ENCODE data around the gene LIPC. TPM values are rescaled to one million over a fixed set of nuclear protein-coding genes. Genes with fewer than 3 reads are reported as not detected.
"Not testable (repeated sequence)": the region's sequence is repeated elsewhere in the genome, so short reads cannot be mapped to it uniquely, and the experiment has no call there.

Gene LIPC
- total and polyA plus RNA-seq, 2 of the 4 experiments (the other 2 are of a cell fraction) = 0.07 TPM; not detected in 1

DNA sequence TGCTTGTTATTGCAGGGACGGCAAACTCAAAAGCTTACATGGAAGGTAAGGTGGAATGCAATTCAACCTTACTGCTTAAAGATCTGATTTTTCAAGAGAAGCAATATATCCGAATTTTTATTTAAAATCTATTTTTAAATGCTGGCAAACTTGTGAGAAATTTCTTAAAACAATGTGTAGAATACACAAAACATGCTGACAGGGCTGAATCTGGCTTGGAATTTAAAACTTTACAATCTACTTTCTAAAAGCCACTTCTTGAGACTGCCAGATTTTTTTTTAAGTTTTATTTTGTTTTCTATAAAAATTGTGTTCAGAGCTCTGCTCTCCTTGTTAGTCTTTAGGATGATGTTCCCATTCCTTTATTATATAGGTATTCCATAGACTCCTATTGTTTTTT, 171.0 kb downstream of the LIPC start:
- Histone ChIP-seq H3K79me1 (ENCODE audit: low read depth in 1 of 2, low read length in 2 of 2) (peaks cover 21 to 37% of the 10 kb centered on the region in 2 experiments), H2BK20ac (ENCODE audit: low read depth, low read length) (no peak overlapping the region), H2BK120ac (ENCODE audit: low read depth, low read length) (no peak overlapping the region), H3K4me3 (ENCODE audit: insufficient read depth, low read depth, low read length) (no peak overlapping the region), H2AK5ac (ENCODE audit: low read depth, low read length) (no peak overlapping the region), H3K56ac (ENCODE audit: extremely low read depth, insufficient read depth, low read length) (no peak overlapping the region), H4K5ac (ENCODE audit: low read depth, low read length) (no peak overlapping the region), H4K91ac (ENCODE audit: insufficient read depth, low read depth, low read length) (no peak overlapping the region), H3K4ac (ENCODE audit: low read depth, low read length) (no peak overlapping the region), H2AFZ (replicated peaks; ENCODE audit: low read length, poor library complexity) (no peak overlapping the region), H3K4me1 (ENCODE audit: control insufficient read depth, insufficient read depth, low read length) (peaks cover 3% of the 10 kb centered on the region), H3K9me3 (ENCODE audit: control insufficient read depth, insufficient read depth, low read length) (no peaks in the 10 kb centered on the region), H3K14ac (replicated peaks; ENCODE audit: low read depth, low read length) (no peak overlapping the region), H3K4me2 (ENCODE audit: low read depth, low read length) (no peak overlapping the region), H3K9ac (ENCODE audit: low read depth, low read length) (no peak overlapping the region), H3K36me3 (ENCODE audit: control insufficient read depth, insufficient read depth, low read length) (peaks cover 9% of the 10 kb centered on the region), H3K27me3 (ENCODE audit: control insufficient read depth, insufficient read depth, low read length) (no peaks in the 10 kb centered on the region), H3K27ac (ENCODE audit: insufficient read depth, low read length) (no peak overlapping the region), H3K23ac (ENCODE audit: low read depth, low read length) (no peak overlapping the region), H2AK9ac (replicated peaks; ENCODE audit: low read depth, low read length, poor library complexity) (no peak overlapping the region), H4K20me1 (ENCODE audit: insufficient read depth, low read length) (no peaks in the 10 kb centered on the region), H2BK5ac (ENCODE audit: low read depth, low read length, poor library complexity, severe bottlenecking) (no peak overlapping the region), H2BK15ac (ENCODE audit: low read depth, low read length) (no peak overlapping the region), H3K9me1 (ENCODE audit: insufficient read depth, low read length) (no peaks in the 10 kb centered on the region; the same call in 1 of the 2 replicates), H4K8ac (ENCODE audit: low read depth in 2 of 2, low read length in 2 of 2) (no peak overlapping the region), H3K18ac (ENCODE audit: low read depth, low read length) (no peak overlapping the region)
- ChIA-PET POLR2A (ENCODE audit: unreplicated experiment) (no interaction called here), CTCF (interaction anchor here (0.6 kb wide), 1 partner anchor 134 kb away, joined by 3 read pairs; no protein-coding TSS in a partner anchor)
- no CpG with 5 or more reads among the region's 2 CpGs for WGBS, 2 experiments (ENCODE audit: extremely low coverage in 2 of 2, insufficient read length in 1 of 2)
- intact Hi-C loops (cut with micrococcal nuclease) (no loop called here), dilution Hi-C loops (cut with HindIII; ENCODE audit: low sequenced_read_pairs, unreplicated experiment) (no loop called here), in situ Hi-C loops (cut with MboI; ENCODE audit: low sequenced_read_pairs) (no loop called here)
- TF ChIP-seq, protein P1, sequence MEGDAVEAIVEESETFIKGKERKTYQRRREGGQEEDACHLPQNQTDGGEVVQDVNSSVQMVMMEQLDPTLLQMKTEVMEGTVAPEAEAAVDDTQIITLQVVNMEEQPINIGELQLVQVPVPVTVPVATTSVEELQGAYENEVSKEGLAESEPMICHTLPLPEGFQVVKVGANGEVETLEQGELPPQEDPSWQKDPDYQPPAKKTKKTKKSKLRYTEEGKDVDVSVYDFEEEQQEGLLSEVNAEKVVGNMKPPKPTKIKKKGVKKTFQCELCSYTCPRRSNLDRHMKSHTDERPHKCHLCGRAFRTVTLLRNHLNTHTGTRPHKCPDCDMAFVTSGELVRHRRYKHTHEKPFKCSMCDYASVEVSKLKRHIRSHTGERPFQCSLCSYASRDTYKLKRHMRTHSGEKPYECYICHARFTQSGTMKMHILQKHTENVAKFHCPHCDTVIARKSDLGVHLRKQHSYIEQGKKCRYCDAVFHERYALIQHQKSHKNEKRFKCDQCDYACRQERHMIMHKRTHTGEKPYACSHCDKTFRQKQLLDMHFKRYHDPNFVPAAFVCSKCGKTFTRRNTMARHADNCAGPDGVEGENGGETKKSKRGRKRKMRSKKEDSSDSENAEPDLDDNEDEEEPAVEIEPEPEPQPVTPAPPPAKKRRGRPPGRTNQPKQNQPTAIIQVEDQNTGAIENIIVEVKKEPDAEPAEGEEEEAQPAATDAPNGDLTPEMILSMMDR (conservative IDR thresholded peaks at IDR 0.05; ENCODE audit: low read depth, low read length) = no peak
- TF ChIP-seq CHD1 (IDR thresholded peaks at IDR 0.05; ENCODE audit: low read depth, low read length) = no peak
- no peak for TF ChIP-seq MXI1 (IDR thresholded peaks at IDR 0.05; ENCODE audit: borderline replicate concordance, low read depth, low read length)
- peak; percentile 79 for TF ChIP-seq MAFK (IDR thresholded peaks at IDR 0.05; ENCODE audit: low read depth, low read length)
- no peak for TF ChIP-seq POLR2A (IDR thresholded peaks at IDR 0.05; ENCODE audit: low read depth, low read length)
- TF ChIP-seq BHLHE40 (IDR thresholded peaks at IDR 0.05; ENCODE audit: low read depth, low read length) = no peak
- DNase-seq (no peak), ATAC-seq (ENCODE audit: low read depth) (no peak)
- no TSS peak for BruUV-seq (replicated peaks)

DNA sequence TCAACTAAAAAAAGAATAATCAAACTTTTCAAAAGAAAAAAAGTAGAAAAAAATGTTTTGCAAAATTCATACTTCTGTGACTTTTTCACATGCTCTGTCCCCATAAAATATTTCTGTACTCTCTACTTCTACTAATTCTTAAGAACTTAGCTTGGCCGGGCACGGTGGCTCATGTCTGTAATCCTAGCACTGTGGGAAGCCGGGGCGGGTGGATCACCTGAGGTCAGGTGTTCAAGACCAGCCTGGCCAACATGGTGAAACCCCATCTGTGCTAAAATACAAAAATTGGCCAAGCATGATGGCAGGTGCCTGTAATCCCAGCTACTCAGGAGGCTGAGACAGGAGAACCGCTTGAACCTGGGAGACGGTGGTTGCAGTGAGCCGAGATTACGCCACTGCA, 172.1 kb downstream of the LIPC start:
- CTCF ChIA-PET; intact Hi-C loops (cut with micrococcal nuclease); BruUV-seq (replicated peaks): not testable (repeated sequence)

More for the DNA sequence above, 172.1 kb downstream of the LIPC start:
- H3K14ac ChIP-seq (replicated peaks; ENCODE audit: low read depth, low read length); H2BK15ac ChIP-seq (ENCODE audit: low read depth, low read length); H3K4me2 ChIP-seq (ENCODE audit: low read depth, low read length); ATAC-seq (ENCODE audit: low read depth); H3K36me3 ChIP-seq (ENCODE audit: control insufficient read depth, insufficient read depth, low read length); H2BK20ac ChIP-seq (ENCODE audit: low read depth, low read length); H3K4me1 ChIP-seq (ENCODE audit: control insufficient read depth, insufficient read depth, low read length); H3K9me3 ChIP-seq (ENCODE audit: control insufficient read depth, insufficient read depth, low read length); dilution Hi-C loops (cut with HindIII; ENCODE audit: low sequenced_read_pairs, unreplicated experiment); H3K23ac ChIP-seq (ENCODE audit: low read depth, low read length); H3K9me1 ChIP-seq (ENCODE audit: insufficient read depth, low read length); DNase-seq; H3K18ac ChIP-seq (ENCODE audit: low read depth, low read length); POLR2A ChIA-PET (ENCODE audit: unreplicated experiment); H3K56ac ChIP-seq (ENCODE audit: extremely low read depth, insufficient read depth, low read length); H2BK120ac ChIP-seq (ENCODE audit: low read depth, low read length); H3K4ac ChIP-seq (ENCODE audit: low read depth, low read length); H4K5ac ChIP-seq (ENCODE audit: low read depth, low read length); H2AFZ ChIP-seq (replicated peaks; ENCODE audit: low read length, poor library complexity); H4K91ac ChIP-seq (ENCODE audit: insufficient read depth, low read depth, low read length); H4K8ac ChIP-seq (ENCODE audit: low read depth in 2 of 2, low read length in 2 of 2); H3K27me3 ChIP-seq (ENCODE audit: control insufficient read depth, insufficient read depth, low read length); H2AK5ac ChIP-seq (ENCODE audit: low read depth, low read length); H3K27ac ChIP-seq (ENCODE audit: insufficient read depth, low read length); H3K9ac ChIP-seq (ENCODE audit: low read depth, low read length); H4K20me1 ChIP-seq (ENCODE audit: insufficient read depth, low read length); H2AK9ac ChIP-seq (replicated peaks; ENCODE audit: low read depth, low read length, poor library complexity); in situ Hi-C loops (cut with MboI; ENCODE audit: low sequenced_read_pairs); H3K4me3 ChIP-seq (ENCODE audit: insufficient read depth, low read depth, low read length); H2BK5ac ChIP-seq (ENCODE audit: low read depth, low read length, poor library complexity, severe bottlenecking): not testable (repeated sequence)
- peaks cover 21 to 40% of the 10 kb centered on the region in 2 experiments for H3K79me1 ChIP-seq (ENCODE audit: low read depth in 1 of 2, low read length in 2 of 2)
- WGBS, 2 experiments (ENCODE audit: extremely low coverage in 2 of 2, insufficient read length in 1 of 2) = 100% methylated on average over 2 of the region's 8 CpGs; no CpG with 5 or more reads in 1 of the 2 experiments

All from IMR-90 (cell line).